Measurements from ENCODE around the gene ATP13A1.

ATP13A1 gene

DNA sequence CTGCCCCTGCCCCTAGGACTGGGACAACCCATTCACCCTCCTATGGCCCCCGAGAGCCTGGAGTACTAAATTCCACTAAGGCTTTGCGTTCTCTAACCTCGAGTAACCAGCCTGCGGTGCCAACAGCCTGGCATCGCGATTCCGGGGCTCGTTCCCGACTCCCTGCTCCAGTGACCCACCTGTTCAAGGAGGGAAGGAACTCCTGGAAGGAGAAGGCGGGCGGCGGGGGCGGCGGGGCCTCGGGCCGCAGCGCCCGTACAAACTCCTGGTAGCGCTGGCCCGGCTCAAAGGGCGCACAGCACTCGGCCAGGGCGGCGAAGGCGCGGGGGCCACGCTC, 26.3 kb downstream of the ATP13A1 start:
- TF ChIP-seq, protein P1, sequence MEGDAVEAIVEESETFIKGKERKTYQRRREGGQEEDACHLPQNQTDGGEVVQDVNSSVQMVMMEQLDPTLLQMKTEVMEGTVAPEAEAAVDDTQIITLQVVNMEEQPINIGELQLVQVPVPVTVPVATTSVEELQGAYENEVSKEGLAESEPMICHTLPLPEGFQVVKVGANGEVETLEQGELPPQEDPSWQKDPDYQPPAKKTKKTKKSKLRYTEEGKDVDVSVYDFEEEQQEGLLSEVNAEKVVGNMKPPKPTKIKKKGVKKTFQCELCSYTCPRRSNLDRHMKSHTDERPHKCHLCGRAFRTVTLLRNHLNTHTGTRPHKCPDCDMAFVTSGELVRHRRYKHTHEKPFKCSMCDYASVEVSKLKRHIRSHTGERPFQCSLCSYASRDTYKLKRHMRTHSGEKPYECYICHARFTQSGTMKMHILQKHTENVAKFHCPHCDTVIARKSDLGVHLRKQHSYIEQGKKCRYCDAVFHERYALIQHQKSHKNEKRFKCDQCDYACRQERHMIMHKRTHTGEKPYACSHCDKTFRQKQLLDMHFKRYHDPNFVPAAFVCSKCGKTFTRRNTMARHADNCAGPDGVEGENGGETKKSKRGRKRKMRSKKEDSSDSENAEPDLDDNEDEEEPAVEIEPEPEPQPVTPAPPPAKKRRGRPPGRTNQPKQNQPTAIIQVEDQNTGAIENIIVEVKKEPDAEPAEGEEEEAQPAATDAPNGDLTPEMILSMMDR (IDR thresholded peaks at IDR 0.05; ENCODE audit: low read length) = no peak
- TF ChIP-seq EZH2 (IDR thresholded peaks at IDR 0.05; ENCODE audit: borderline replicate concordance, low read length) = no peak
- Histone ChIP-seq H3K9me2 (ENCODE audit: low read depth, low read length) (no peaks in the 10 kb centered on the region), H3K27ac (ENCODE audit: low read depth, low read length, poor library complexity, severe bottlenecking) (no peak overlapping the region), H2AFZ (ENCODE audit: low read length) (no peak overlapping the region), H3K4me3 (ENCODE audit: low read depth, low read length, poor library complexity, severe bottlenecking) (no peak overlapping the region), H3K4me2 (ENCODE audit: low read length) (no peak overlapping the region), H3F3A (ENCODE audit: insufficient read depth, low read length) (no peaks in the 10 kb centered on the region), H3K4me1 (ENCODE audit: insufficient read depth, low read length, severe bottlenecking) (peaks cover 4% of the 10 kb centered on the region), H3K27me3 (ENCODE audit: insufficient read depth, low read length) (no peaks in the 10 kb centered on the region), H3K79me2 (ENCODE audit: insufficient read depth, low read length) (no peaks in the 10 kb centered on the region), H4K20me1 (ENCODE audit: insufficient read depth, low read length) (no peaks in the 10 kb centered on the region), H3K9me3 (ENCODE audit: low read length) (no peaks in the 10 kb centered on the region), H3K36me3 (ENCODE audit: insufficient read depth, low read length) (peaks cover 87% of the 10 kb centered on the region), H3K9ac (ENCODE audit: low read length) (no peak overlapping the region)

GRCh38 chr19:19636573-19637185, 26.8 kb downstream of the ATP13A1 start:
- Histone ChIP-seq H2AFZ (ENCODE audit: low read length) (no peak overlapping the region), H3K4me2 (ENCODE audit: low read length) (no peak overlapping the region), H3K27ac (ENCODE audit: low read depth, low read length, poor library complexity, severe bottlenecking) (no peak overlapping the region), H3K9ac (ENCODE audit: low read length) (no peak overlapping the region), H3K4me1 (ENCODE audit: insufficient read depth, low read length, severe bottlenecking) (no peaks in the 10 kb centered on the region), H4K20me1 (ENCODE audit: insufficient read depth, low read length) (no peaks in the 10 kb centered on the region), H3K9me3 (ENCODE audit: low read length) (no peaks in the 10 kb centered on the region), H3K27me3 (ENCODE audit: insufficient read depth, low read length) (no peaks in the 10 kb centered on the region), H3K79me2 (ENCODE audit: insufficient read depth, low read length) (no peaks in the 10 kb centered on the region), H3K4me3 (ENCODE audit: low read depth, low read length, poor library complexity, severe bottlenecking) (no peak overlapping the region), H3K36me3 (ENCODE audit: insufficient read depth, low read length) (peaks cover 84% of the 10 kb centered on the region), H3K9me2 (ENCODE audit: low read depth, low read length) (no peaks in the 10 kb centered on the region), H3F3A (ENCODE audit: insufficient read depth, low read length) (no peaks in the 10 kb centered on the region)
- TF ChIP-seq, protein P1 (IDR thresholded peaks at IDR 0.05; ENCODE audit: low read length) = no peak
- no peak for TF ChIP-seq EZH2 (IDR thresholded peaks at IDR 0.05; ENCODE audit: borderline replicate concordance, low read length)

- H2AFZ ChIP-seq (ENCODE audit: low read length) = no peak overlapping the region
- H3K27ac ChIP-seq (ENCODE audit: low read depth, low read length, poor library complexity, severe bottlenecking) = no peak overlapping the region
- TF ChIP-seq, protein P1 (IDR thresholded peaks at IDR 0.05; ENCODE audit: low read length) = no peak
- no peak for TF ChIP-seq EZH2 (IDR thresholded peaks at IDR 0.05; ENCODE audit: borderline replicate concordance, low read length)
- H3K4me1 ChIP-seq (ENCODE audit: insufficient read depth, low read length, severe bottlenecking) = no peaks in the 10 kb centered on the region
- H3K9me2 ChIP-seq (ENCODE audit: low read depth, low read length) = no peaks in the 10 kb centered on the region
- H3K27me3 ChIP-seq (ENCODE audit: insufficient read depth, low read length) = no peaks in the 10 kb centered on the region
- H3K9me3 ChIP-seq (ENCODE audit: low read length) = no peaks in the 10 kb centered on the region
- no peaks in the 10 kb centered on the region for H4K20me1 ChIP-seq (ENCODE audit: insufficient read depth, low read length)
- H3F3A ChIP-seq (ENCODE audit: insufficient read depth, low read length) = no peaks in the 10 kb centered on the region
- H3K4me2 ChIP-seq (ENCODE audit: low read length) = no peak overlapping the region
- H3K79me2 ChIP-seq (ENCODE audit: insufficient read depth, low read length) = no peaks in the 10 kb centered on the region
- no peak overlapping the region for H3K4me3 ChIP-seq (ENCODE audit: low read depth, low read length, poor library complexity, severe bottlenecking)
- no peak overlapping the region for H3K9ac ChIP-seq (ENCODE audit: low read length)
- H3K36me3 ChIP-seq (ENCODE audit: insufficient read depth, low read length) = peaks cover 88% of the 10 kb centered on the region
Measured at GRCh38 chr19:19635313-19635702, 28.2 kb downstream of the ATP13A1 start.

Measured in OCI-LY1 (cell line).